ENCODE results near the gene CWC25. TPM values are rescaled to one million over a fixed set of nuclear protein-coding genes. Genes with fewer than 3 reads are reported as not detected.

The CWC25 gene
- total and polyA plus RNA-seq, 2 of the 13 experiments (the other 11 are each of a cell fraction or from before 2014, with no cell fraction given), result 15.6 to 22.7 TPM

- no peak for TF ChIP-seq CSRNP1 (CRISPR knock-in tag; IDR thresholded peaks at IDR 0.05)
- TF ChIP-seq, protein P1, sequence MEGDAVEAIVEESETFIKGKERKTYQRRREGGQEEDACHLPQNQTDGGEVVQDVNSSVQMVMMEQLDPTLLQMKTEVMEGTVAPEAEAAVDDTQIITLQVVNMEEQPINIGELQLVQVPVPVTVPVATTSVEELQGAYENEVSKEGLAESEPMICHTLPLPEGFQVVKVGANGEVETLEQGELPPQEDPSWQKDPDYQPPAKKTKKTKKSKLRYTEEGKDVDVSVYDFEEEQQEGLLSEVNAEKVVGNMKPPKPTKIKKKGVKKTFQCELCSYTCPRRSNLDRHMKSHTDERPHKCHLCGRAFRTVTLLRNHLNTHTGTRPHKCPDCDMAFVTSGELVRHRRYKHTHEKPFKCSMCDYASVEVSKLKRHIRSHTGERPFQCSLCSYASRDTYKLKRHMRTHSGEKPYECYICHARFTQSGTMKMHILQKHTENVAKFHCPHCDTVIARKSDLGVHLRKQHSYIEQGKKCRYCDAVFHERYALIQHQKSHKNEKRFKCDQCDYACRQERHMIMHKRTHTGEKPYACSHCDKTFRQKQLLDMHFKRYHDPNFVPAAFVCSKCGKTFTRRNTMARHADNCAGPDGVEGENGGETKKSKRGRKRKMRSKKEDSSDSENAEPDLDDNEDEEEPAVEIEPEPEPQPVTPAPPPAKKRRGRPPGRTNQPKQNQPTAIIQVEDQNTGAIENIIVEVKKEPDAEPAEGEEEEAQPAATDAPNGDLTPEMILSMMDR (CRISPR knock-in tag; IDR thresholded peaks at IDR 0.05), result peak; percentile 55
- TF ChIP-seq ZNF318 (CRISPR knock-in tag; IDR thresholded peaks at IDR 0.05), result no peak
- no peak for TF ChIP-seq PRDM4 (CRISPR knock-in tag; IDR thresholded peaks at IDR 0.05; ENCODE audit: borderline replicate concordance)
- TF ChIP-seq, protein P2, sequence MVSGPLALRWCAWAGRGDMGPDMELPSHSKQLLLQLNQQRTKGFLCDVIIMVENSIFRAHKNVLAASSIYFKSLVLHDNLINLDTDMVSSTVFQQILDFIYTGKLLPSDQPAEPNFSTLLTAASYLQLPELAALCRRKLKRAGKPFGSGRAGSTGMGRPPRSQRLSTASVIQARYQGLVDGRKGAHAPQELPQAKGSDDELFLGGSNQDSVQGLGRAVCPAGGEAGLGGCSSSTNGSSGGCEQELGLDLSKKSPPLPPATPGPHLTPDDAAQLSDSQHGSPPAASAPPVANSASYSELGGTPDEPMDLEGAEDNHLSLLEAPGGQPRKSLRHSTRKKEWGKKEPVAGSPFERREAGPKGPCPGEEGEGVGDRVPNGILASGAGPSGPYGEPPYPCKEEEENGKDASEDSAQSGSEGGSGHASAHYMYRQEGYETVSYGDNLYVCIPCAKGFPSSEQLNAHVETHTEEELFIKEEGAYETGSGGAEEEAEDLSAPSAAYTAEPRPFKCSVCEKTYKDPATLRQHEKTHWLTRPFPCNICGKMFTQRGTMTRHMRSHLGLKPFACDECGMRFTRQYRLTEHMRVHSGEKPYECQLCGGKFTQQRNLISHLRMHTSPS (CRISPR knock-in tag; IDR thresholded peaks at IDR 0.05; ENCODE audit: low read depth), result peak; percentile 23; the same call in 1 of the 2 replicates
- no peak for TF ChIP-seq ZNF354B (CRISPR knock-in tag; IDR thresholded peaks at IDR 0.05)
- TF ChIP-seq ZNF260 (CRISPR knock-in tag; IDR thresholded peaks at IDR 0.05; ENCODE audit: borderline replicate concordance, low read depth), result no peak
- peak; percentile 55 for TF ChIP-seq ZEB1 (IDR thresholded peaks at IDR 0.05; ENCODE audit: insufficient replicate concordance, low read depth)
- TF ChIP-seq FOXK1 (CRISPR knock-in tag; IDR thresholded peaks at IDR 0.05; ENCODE audit: borderline replicate concordance, low read depth), result no peak; the same call in 1 of the 2 replicates
- no peak for TF ChIP-seq ARNT (IDR thresholded peaks at IDR 0.05)
- TF ChIP-seq TEAD3 (CRISPR knock-in tag; optimal IDR thresholded peaks at IDR 0.05; ENCODE audit: borderline replicate concordance), result peak; percentile 20
Measured at GRCh38 chr17:38867179-38867967, 42.3 kb upstream of the CWC25 start (continued).

Measured in HepG2 (cell line).